ENCODE data around the gene PLLP.

The PLLP gene

DNA sequence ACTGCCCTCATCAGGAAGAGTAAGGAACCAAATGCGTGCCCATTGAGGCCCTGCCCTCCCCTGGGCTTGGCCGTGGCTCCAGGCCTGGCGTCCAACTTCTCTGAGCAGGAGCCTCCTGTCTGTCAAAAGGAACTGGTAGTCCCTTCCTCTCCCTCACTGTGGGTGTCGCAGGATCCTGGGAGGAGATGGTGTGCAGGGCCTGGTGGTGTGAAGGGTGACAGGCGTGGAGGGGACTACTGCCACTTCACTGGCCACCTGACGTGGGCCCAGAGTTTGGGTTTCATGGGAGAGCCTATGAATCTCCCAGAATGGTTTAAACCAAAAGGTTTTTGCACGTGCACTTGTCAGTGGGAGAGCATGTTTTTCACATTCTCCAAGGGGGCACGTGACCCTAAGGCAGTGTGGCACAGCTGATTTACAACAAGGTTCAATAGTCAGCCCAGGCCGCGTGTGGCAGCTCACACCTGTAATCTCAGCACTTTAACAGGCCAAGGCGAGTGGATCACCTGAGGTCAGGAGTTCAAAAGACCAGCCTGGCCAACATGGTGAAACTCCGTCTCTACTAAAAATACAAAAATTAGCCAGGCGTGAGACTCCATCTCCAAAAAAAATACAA lies 26.9 kb downstream of the PLLP start:
- no peak overlapping the region for H3K4me2 ChIP-seq (ENCODE audit: low read depth, low read length)
- H2AFZ ChIP-seq (ENCODE audit: low read length) = no peak overlapping the region
- no peak overlapping the region for H3K4me3 ChIP-seq (ENCODE audit: low read length)
- no peaks in the 10 kb centered on the region for H3K9me3 ChIP-seq (replicated peaks; ENCODE audit: insufficient read depth, low read length)
- DNase-seq = no peak
- no peaks in the 10 kb centered on the region for H3K79me2 ChIP-seq (ENCODE audit: low read length)
- H3K9me2 ChIP-seq (replicated peaks; ENCODE audit: insufficient read depth, low read length) = no peaks in the 10 kb centered on the region
- TF ChIP-seq EZH2phosphoT487 (IDR thresholded peaks at IDR 0.05; ENCODE audit: low read length) (no peak), EZH2 (optimal IDR thresholded peaks at IDR 0.05; ENCODE audit: low read depth, low read length) (no peak)
- TF ChIP-seq, protein P1, sequence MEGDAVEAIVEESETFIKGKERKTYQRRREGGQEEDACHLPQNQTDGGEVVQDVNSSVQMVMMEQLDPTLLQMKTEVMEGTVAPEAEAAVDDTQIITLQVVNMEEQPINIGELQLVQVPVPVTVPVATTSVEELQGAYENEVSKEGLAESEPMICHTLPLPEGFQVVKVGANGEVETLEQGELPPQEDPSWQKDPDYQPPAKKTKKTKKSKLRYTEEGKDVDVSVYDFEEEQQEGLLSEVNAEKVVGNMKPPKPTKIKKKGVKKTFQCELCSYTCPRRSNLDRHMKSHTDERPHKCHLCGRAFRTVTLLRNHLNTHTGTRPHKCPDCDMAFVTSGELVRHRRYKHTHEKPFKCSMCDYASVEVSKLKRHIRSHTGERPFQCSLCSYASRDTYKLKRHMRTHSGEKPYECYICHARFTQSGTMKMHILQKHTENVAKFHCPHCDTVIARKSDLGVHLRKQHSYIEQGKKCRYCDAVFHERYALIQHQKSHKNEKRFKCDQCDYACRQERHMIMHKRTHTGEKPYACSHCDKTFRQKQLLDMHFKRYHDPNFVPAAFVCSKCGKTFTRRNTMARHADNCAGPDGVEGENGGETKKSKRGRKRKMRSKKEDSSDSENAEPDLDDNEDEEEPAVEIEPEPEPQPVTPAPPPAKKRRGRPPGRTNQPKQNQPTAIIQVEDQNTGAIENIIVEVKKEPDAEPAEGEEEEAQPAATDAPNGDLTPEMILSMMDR (IDR thresholded peaks at IDR 0.05; ENCODE audit: low read length) = no peak
- no peaks in the 10 kb centered on the region for H3K27me3 ChIP-seq (replicated peaks; ENCODE audit: insufficient read depth, low read length)
- H3K4me1 ChIP-seq (ENCODE audit: low read length) = no peaks in the 10 kb centered on the region
- no peak overlapping the region for H3K27ac ChIP-seq (ENCODE audit: low read length)
- no peaks in the 10 kb centered on the region for H4K20me1 ChIP-seq (ENCODE audit: insufficient read depth, low read length)
- no peaks in the 10 kb centered on the region for H3F3A ChIP-seq (ENCODE audit: insufficient read depth, low read length)
- no peak overlapping the region for H3K9ac ChIP-seq (ENCODE audit: low read length)
- no peaks in the 10 kb centered on the region for H3K36me3 ChIP-seq (replicated peaks; ENCODE audit: insufficient read depth, low read length)

DNA sequence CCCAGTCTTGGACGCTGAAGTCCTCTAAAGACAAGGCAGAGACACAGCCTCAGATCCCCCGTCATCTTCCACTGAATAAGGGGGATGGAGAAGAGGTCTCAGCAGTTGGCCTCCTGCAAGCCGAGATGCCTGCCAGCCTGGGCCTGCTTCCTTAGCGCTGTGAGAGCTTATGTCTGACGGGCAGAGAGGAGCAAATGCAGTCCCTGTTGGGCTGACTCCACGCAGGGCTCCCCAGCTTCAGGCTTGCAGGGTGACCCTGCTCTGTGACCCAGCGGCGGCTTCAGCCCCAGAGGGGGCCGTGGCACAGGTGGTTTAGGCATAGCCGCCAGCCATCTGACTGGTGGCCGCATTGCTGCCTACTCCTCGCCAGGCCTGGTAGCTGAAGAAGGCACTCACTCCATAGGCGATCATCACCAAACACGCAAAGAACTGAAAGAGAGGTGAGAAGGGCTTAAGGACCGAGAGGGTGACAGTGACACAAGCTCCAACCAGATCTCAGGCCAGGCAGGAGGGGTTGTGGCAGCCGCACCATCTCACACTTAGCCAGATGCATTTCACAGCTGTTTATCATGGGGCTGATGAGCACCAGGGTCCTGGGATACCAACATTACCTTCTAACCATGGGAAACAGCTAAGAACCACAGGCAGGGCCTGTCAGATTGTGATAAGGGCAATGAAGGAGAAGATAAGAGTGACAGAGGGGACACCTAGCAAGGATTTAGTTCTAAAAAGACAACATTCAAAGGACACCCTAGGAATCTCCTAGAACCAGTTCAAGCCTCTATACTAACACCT lies 27.7 kb downstream of the PLLP start:
- no peak overlapping the region for H3K4me3 ChIP-seq (ENCODE audit: low read length)

DNA sequence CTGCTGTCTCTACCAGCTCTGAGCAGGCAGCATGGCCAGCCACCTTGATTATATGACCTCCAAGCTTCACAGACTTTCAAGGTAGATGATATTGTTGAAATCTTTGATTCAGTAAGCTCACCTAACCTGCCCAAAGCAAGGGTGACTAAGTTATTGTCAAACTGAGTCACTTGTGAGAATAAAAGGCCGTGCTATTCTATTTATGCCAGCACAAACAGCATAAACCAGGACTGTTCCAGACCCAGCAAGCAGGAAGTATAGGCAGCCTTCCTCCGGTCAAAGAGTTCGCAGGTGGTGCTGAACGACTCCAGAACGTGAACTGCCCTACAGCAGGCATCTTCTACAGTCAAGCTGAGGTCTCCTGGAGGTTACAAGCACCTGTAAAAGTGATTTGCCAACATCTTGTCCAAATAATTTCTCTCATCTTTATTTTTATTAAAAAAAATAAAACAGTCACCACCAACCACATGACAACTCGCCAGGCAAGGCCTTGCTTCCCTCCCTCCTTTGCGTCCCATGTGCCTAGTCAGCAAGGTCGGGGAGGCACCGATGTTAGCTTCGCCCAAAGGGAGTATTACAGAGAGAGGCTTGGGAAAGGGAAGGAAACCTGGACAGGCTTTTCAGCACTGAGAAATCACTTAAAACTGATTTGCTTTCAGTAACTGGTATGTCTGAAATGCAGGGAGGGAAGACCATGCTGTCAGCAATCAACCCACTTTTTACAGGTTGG lies 28.6 kb downstream of the PLLP start:
- Histone ChIP-seq H3K27me3 (replicated peaks; ENCODE audit: insufficient read depth, low read length) (no peaks in the 10 kb centered on the region), H3K9me3 (replicated peaks; ENCODE audit: insufficient read depth, low read length) (no peaks in the 10 kb centered on the region), H3K36me3 (replicated peaks; ENCODE audit: insufficient read depth, low read length) (no peaks in the 10 kb centered on the region), H3K9me2 (replicated peaks; ENCODE audit: insufficient read depth, low read length) (no peaks in the 10 kb centered on the region), H3K4me2 (ENCODE audit: low read depth, low read length) (no peak overlapping the region), H3K79me2 (ENCODE audit: low read length) (no peaks in the 10 kb centered on the region), H3F3A (ENCODE audit: insufficient read depth, low read length) (no peaks in the 10 kb centered on the region), H3K4me1 (ENCODE audit: low read length) (no peaks in the 10 kb centered on the region), H3K4me3 (ENCODE audit: low read length) (no peak overlapping the region), H3K9ac (ENCODE audit: low read length) (no peak overlapping the region), H4K20me1 (ENCODE audit: insufficient read depth, low read length) (no peaks in the 10 kb centered on the region), H2AFZ (ENCODE audit: low read length) (no peak overlapping the region), H3K27ac (ENCODE audit: low read length) (no peak overlapping the region)
- no peak for DNase-seq
- TF ChIP-seq EZH2 (optimal IDR thresholded peaks at IDR 0.05; ENCODE audit: low read depth, low read length) (no peak), EZH2phosphoT487 (IDR thresholded peaks at IDR 0.05; ENCODE audit: low read length) (no peak)
- TF ChIP-seq, protein P1 (IDR thresholded peaks at IDR 0.05; ENCODE audit: low read length) = no peak

More for the DNA sequence above, 27.7 kb downstream of the PLLP start:
- Histone ChIP-seq H3K27ac (ENCODE audit: low read length) (no peak overlapping the region), H3K27me3 (replicated peaks; ENCODE audit: insufficient read depth, low read length) (no peaks in the 10 kb centered on the region), H3K36me3 (replicated peaks; ENCODE audit: insufficient read depth, low read length) (no peaks in the 10 kb centered on the region), H3K9me3 (replicated peaks; ENCODE audit: insufficient read depth, low read length) (no peaks in the 10 kb centered on the region), H3K9me2 (replicated peaks; ENCODE audit: insufficient read depth, low read length) (no peaks in the 10 kb centered on the region), H3K4me2 (ENCODE audit: low read depth, low read length) (no peak overlapping the region), H3K4me1 (ENCODE audit: low read length) (no peaks in the 10 kb centered on the region), H3K79me2 (ENCODE audit: low read length) (no peaks in the 10 kb centered on the region), H2AFZ (ENCODE audit: low read length) (no peak overlapping the region), H3F3A (ENCODE audit: insufficient read depth, low read length) (no peaks in the 10 kb centered on the region), H4K20me1 (ENCODE audit: insufficient read depth, low read length) (no peaks in the 10 kb centered on the region), H3K9ac (ENCODE audit: low read length) (no peak overlapping the region)
- TF ChIP-seq, protein P1 (IDR thresholded peaks at IDR 0.05; ENCODE audit: low read length) = no peak
- no peak for TF ChIP-seq EZH2 (optimal IDR thresholded peaks at IDR 0.05; ENCODE audit: low read depth, low read length)
- TF ChIP-seq EZH2phosphoT487 (IDR thresholded peaks at IDR 0.05; ENCODE audit: low read length) = no peak
- DNase-seq = no peak
